Fibroblast of skin of left biceps (primary cell): ENCODE results near the gene CIDEC.
A peak's percentile ranks its signal among the peaks of the same experiment; 100 is the strongest.
"Not testable (repeated sequence)": the region's sequence is repeated elsewhere in the genome, so short reads cannot be mapped to it uniquely, and the experiment has no call there.

Source experiments
- DNase-seq, 2 experiments: peaks; one replicate each; pipeline ENCODE4 v3.0.0-alpha.2; 2013; ENCODE audit warnings: low read depth in 2 of 2

Gene CIDEC

GRCh38 chr3:9876255-9876654, 3.8 kb downstream of the CIDEC start:
- DNase-seq = not testable (repeated sequence)

GRCh38 chr3:9875448-9875847, 4.6 kb downstream of the CIDEC start:
- no peak for DNase-seq

GRCh38 chr3:9872067-9872466, 8.0 kb downstream of the CIDEC start:
- DNase-seq = not testable (repeated sequence)

DNA sequence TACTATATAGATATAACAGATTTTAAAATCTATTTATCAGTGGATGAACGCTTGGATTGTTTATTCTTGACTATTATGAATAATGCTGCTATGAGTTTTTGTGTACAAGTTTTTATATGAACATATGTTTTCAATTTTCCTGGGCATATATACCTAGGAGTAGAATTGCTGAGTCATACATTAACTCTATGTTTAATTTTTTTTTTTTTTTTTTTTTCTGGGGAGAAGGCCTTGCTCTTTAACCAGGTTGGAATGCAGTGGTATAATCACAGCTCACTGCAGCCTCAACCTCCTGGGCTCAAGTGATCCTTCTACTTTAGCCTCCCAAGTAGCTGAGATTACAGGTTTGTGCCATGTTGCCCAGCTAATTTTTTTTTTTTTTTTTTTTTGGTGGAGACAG, 9.1 kb downstream of the CIDEC start:
- peak in 1 of 2 experiments; percentile 55 for DNase-seq

- DNase-seq = no peak
Measured at GRCh38 chr3:9869955-9870354, 10.1 kb downstream of the CIDEC start.

GRCh38 chr3:9867106-9867505, 12.9 kb downstream of the CIDEC start:
- no peak for DNase-seq

DNA sequence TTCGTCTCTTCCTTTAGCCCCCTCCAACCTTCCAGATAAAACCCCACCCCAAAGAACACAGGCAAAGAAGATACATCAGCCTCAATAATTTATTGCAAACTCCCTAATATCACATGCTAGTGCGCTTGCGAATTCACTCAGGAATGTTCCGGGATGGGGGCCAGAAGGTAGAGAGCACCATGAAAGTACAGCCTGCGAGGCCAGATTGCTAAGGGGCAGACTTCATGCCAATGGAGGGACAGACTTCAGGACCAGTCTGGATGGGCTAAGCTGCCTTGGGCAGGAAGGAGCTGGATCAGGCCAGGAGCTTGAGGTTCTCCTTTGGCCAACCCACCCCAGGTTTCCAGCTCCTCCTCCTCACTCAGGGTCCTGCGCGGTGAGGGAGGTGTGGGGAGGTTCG, 13.4 kb downstream of the CIDEC start:
- no peak for DNase-seq

GRCh38 chr3:9865125-9865637, 14.9 kb downstream of the CIDEC start:
- not testable (repeated sequence) for DNase-seq

GRCh38 chr3:9864200-9864927, 15.7 kb downstream of the CIDEC start:
- peak; percentile 71 to 75 for DNase-seq

- DNase-seq = no peak
Measured at GRCh38 chr3:9863058-9863772, 16.8 kb downstream of the CIDEC start.

DNA sequence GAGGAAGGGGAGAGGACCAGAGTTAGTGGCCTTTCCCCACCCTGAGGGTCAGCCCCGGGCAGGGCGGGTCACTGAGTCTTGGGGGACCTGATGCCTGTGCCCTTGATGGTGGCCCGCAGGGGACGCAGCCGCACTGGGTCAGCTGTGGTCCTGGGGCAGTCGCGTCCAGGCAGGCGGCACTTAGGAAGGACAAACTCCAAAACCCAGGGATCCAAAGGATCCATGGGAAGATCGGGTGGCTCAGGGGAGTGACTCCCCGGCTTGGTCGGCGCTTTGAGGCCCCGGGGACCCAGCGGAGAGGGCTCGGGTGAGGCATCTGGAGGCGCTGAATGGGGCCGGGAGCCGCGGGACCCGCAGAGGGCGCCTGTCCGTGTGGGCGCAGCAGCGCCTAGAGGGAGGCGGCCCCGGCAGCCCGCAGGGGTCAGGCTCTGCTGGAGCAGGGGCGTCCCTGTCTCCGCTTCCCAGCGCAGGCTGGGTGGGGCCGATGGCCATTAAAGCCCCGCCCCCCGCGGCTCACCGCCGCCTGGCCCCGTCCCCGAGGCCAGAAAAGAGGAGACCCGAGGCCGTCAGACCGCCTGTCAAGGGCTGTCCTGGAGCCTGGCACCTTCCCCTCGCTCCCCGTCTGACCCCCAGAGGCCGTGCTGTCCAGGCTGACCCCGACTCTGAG, 17.5 kb downstream of the CIDEC start:
- DNase-seq = no peak

- DNase-seq = no peak
Measured at GRCh38 chr3:9861626-9862130, 18.4 kb downstream of the CIDEC start.

DNA sequence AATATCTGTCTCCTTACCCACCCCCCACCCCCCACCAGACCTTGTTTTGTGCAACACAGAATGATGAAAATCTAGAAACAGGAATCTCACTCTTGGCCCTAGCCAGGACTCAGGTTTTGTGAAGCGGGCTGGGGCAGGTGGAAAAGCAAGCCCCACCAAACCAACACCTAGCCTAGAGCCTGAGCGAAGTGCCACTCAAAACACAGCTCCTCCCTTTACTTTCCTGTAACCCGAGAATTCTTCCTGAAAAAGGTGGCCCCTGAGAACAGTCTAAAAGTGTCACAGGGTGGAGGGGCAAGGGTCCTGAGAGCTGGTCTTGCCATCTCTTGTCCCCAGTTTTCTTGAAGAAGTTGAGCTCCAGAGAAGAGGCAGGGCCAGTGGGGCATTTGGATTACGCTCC, 18.9 kb downstream of the CIDEC start:
- DNase-seq = no peak

DNA sequence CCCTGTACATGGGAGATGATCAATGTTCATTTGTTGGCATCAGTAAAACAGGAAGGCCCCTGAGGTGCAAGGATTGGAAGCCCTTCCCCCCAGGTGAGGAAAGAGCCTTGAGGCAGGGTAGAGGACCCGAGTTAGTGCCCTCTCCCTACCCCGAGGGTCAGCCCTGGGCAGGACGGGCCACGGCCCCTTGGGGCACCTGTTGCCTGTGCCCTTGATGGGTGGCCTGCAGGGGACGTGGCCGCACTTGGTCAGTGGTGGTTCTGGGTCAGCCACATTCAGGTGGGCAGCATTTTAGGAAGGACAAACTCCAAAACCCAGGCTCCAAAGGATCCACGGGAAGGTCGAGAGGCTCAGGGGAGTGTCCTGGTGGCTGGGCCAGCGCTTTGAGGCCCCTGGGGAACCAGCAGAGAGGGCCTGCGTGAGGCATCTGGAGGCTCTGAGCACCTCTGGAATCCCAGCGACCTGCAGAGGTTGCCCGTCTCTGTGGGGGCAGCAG, 20.5 kb downstream of the CIDEC start:
- no peak for DNase-seq

GRCh38 chr3:9855594-9855993, 24.5 kb downstream of the CIDEC start:
- no peak for DNase-seq

- not testable (repeated sequence) for DNase-seq
Measured at GRCh38 chr3:9854291-9854940, 25.6 kb downstream of the CIDEC start.

GRCh38 chr3:9852528-9852927, 27.5 kb downstream of the CIDEC start:
- DNase-seq = no peak

- DNase-seq = not testable (repeated sequence)
Measured at GRCh38 chr3:9851926-9852325, 28.1 kb downstream of the CIDEC start.

DNA sequence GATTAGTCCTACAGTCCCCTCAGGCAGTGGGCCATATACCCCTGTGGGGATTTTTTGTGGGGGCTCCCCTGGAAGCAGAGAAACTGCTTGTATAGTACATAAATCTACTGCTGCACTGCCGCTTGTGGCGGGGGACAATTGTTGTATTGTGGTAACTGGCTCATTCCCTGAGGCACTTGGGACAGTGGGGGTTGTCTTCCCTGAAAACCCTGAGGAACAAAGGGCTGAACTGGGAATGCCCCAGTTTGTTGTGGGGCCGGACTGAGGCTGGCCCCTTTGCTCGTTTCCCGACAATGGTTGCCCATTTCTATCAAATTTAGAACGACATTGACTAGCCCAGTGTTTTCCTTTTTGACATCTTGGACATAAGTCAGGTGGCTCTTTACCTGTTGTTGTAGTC, 28.7 kb downstream of the CIDEC start:
- DNase-seq = not testable (repeated sequence)

- DNase-seq = not testable (repeated sequence)
Measured at GRCh38 chr3:9848860-9849259, 31.2 kb downstream of the CIDEC start.

DNA sequence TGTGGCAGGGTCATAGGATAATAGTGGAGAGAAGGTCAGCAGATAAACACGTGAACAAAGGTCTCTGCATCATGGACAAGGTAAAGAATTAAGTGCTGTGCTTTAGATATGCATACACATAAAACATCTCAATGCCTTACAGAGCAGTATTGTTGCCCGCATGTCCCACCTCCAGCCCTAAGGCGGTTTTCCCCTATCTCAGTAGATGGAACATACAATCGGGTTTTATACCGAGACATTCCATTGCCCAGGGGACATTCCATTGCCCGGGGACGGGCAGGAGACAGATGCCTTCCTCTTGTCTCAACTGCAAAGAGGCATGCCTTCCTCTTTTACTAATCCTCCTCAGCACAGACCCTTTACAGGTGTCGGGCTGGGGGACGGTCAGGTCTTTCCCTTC, 32.2 kb downstream of the CIDEC start:
- DNase-seq = not testable (repeated sequence)
